Measurements from ENCODE around the gene SYMPK. TPM values are rescaled to one million over a fixed set of nuclear protein-coding genes. Genes with fewer than 3 reads are reported as not detected.

The SYMPK gene
- total RNA-seq, 2 donors from 2014 or later = 55.7 to 101 TPM

DNA sequence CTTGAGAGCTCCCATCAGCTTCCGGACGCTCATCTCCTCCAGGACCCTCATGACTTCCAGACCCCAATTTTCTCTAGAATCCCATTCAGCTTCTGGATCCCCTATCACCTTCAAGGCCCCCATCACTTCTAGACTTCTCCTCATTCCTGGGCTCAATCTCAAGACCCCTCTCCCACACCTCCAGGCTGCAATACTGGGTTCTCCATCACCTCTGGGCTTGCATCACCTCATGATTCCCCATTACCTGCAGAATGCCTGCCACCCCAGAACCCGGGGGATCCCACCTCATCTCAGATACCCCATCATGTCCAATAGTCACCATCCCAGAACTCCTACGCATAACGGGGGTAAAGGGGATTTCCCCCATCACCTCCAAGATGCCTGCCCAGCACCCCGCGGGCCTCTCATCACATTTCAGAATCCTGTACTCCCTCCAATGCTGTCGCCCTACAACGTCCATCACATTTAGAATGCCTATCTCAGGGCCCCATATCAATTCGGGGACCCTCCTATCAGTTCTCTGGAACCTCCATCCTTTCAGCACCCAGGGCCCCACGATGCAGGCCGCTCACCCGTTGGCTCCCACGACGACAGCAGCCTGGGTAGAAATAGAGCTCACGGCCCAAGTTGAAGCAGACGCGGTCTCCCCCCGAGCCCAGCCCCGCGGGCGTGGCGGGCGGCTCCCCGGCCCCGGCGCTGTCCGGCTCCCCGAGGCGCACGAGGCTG, 71.0 kb downstream of the SYMPK start:
- H3K9ac ChIP-seq (ENCODE audit: low read depth in 2 of 2, low read length in 2 of 2) = peak overlapping the region; percentile 84 to 86

DNA sequence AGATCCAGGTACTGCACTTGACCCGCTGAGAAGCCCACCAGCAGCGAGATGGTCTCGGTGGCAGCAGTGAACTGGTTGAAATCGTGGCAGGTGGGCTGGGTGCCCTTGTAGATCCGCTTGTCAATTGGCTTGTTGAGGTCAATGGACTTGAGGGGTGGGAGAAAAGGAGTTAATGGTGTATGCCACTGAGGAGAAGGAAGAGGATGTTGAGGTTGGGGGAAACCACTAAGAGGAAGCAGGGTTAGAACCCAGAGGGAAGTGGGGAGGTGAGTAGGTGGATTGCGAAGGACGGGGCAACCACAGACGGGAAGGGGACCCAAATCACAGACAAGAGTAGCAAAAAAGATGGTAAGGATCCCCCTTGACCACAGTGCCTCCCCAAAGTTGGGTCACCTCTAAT, 72.0 kb downstream of the SYMPK start:
- H3K27ac ChIP-seq = no peak overlapping the region
- H3K9me3 ChIP-seq = no peaks in the 10 kb centered on the region
- H3K4me1 ChIP-seq = peaks cover 11% of the 10 kb centered on the region
- intact Hi-C loops (cut with DNase I) = no loop called here
- no peak for TF ChIP-seq CTCF (IDR thresholded peaks at IDR 0.05)
- peak overlapping the region in 1 of 2 donors; percentile 86 for H3K9ac ChIP-seq (ENCODE audit: low read depth in 2 of 2, low read length in 2 of 2)
- DNase-seq = no peak
- no peak overlapping the region for H3K4me3 ChIP-seq
- peaks cover 4% of the 10 kb centered on the region for H3K27me3 ChIP-seq
- H3K36me3 ChIP-seq = no peaks in the 10 kb centered on the region

More for the DNA sequence above, 71.0 kb downstream of the SYMPK start:
- TF ChIP-seq CTCF (IDR thresholded peaks at IDR 0.05) = no peak
- Histone ChIP-seq H3K27ac (no peak overlapping the region), H3K36me3 (no peaks in the 10 kb centered on the region), H3K9me3 (no peaks in the 10 kb centered on the region), H3K4me3 (peak overlapping the region; percentile 55), H3K4me1 (peaks cover 11% of the 10 kb centered on the region), H3K27me3 (peaks cover 4% of the 10 kb centered on the region)
- intact Hi-C loops (cut with DNase I) = no loop called here
- DNase-seq = no peak

- no peak for TF ChIP-seq CTCF (IDR thresholded peaks at IDR 0.05)
- no peaks in the 10 kb centered on the region for H3K27me3 ChIP-seq
- H3K27ac ChIP-seq = no peak overlapping the region
- intact Hi-C loops (cut with DNase I) = no loop called here
- H3K36me3 ChIP-seq = no peaks in the 10 kb centered on the region
- no peak overlapping the region for H3K4me3 ChIP-seq
- no peak for DNase-seq
- H3K9me3 ChIP-seq = no peaks in the 10 kb centered on the region
- H3K9ac ChIP-seq (ENCODE audit: low read depth in 2 of 2, low read length in 2 of 2) = no peak overlapping the region
- peaks cover 11% of the 10 kb centered on the region for H3K4me1 ChIP-seq
Observed at GRCh38 chr19:45789035-45789786, 73.7 kb downstream of the SYMPK start.

DNA sequence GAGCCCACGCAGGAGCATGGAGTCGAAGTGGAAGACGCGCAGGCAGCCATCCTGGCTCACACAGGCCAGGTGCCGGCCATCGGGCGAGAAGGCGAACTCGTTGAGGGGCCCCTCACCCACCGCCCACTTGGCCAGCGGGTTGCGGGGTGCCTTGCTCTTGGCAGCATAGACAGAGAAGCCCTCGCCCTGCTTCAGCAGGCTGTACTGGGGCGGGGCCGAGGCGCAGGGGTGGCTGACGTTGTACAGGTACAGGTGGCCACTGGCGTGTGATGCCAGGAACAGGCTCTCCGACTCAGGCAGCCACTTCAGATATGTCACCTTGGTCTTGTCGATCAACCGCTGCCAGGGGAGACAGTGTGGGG, 76.4 kb downstream of the SYMPK start:
- Histone ChIP-seq H3K9ac (ENCODE audit: low read depth in 2 of 2, low read length in 2 of 2) (no peak overlapping the region), H3K9me3 (no peaks in the 10 kb centered on the region), H3K27me3 (no peaks in the 10 kb centered on the region), H3K36me3 (no peaks in the 10 kb centered on the region), H3K4me3 (no peak overlapping the region), H3K4me1 (peaks cover 4% of the 10 kb centered on the region), H3K27ac (no peak overlapping the region)
- no peak for DNase-seq
- intact Hi-C loops (cut with DNase I) = no loop called here
- no peak for TF ChIP-seq CTCF (IDR thresholded peaks at IDR 0.05)

DNA sequence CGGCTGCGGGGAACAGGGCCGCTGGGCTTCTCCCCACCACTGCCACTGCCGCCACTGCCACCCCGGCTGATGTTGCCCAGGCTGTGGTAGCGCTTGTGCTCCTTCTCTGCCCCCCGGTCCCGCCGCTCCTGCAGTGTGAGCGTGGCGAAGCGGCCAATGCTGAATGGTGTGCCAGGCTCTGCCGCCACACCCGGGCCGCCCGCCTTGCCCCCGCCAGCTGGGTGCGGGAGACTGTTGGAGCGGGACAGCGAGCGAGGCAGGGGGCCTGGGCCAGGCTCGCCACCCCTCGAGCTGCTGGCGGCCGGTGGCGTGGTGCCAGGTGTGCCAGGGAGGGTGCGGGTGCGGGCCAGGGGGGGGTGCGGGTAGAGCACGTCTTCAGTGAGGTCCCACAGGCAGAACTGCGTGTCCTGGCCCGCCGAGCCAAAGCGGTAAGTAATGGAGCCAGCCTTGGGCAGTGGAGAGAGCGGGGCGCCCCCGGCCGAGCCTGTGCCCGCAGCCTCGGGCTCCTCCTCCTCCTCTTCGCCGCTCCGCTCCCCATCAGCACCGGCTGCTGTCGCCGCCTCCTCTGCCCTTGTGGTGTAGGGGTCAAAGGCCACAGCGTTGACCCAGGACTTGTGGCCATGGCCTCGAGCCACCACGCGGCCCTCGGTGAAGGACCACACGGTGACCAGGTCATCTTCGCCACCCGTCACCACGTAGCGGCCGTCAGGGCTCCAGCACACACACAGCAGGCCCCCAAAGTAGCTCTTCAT, 77.0 kb downstream of the SYMPK start:
- H3K9me3 ChIP-seq = no peaks in the 10 kb centered on the region
- H3K4me3 ChIP-seq = no peak overlapping the region
- no peaks in the 10 kb centered on the region for H3K4me1 ChIP-seq
- no peak for TF ChIP-seq CTCF (IDR thresholded peaks at IDR 0.05)
- H3K27ac ChIP-seq = no peak overlapping the region
- no peaks in the 10 kb centered on the region for H3K27me3 ChIP-seq
- H3K9ac ChIP-seq (ENCODE audit: low read depth in 2 of 2, low read length in 2 of 2) = no peak overlapping the region
- DNase-seq = no peak
- H3K36me3 ChIP-seq = no peaks in the 10 kb centered on the region
- intact Hi-C loops (cut with DNase I) = no loop called here
